Fibroblast of mammary gland (primary cell): Measurements from ENCODE around the gene EIF3I.

Experiments used
- DNase-seq: peaks from one replicate; pipeline ENCODE4 v3.0.0-alpha.2; 2010; ENCODE audit warnings: low read depth
- H3K4me3 ChIP-seq: 2 replicates; pipeline ENCODE4 v1.5.1; 2011; ENCODE audit warnings: low read depth, mild to moderate bottlenecking, low read length, moderate library complexity; ENCODE audit not compliant: control insufficient read depth
- TF ChIP-seq, protein P1 (sequence below): conservative IDR thresholded peaks from 2 replicates; pipeline ENCODE4 v1.5.1; 2011; ENCODE audit warnings: low read depth, low read length, inconsistent platforms; ENCODE audit not compliant: control insufficient read depth, insufficient read depth

The EIF3I gene

DNA sequence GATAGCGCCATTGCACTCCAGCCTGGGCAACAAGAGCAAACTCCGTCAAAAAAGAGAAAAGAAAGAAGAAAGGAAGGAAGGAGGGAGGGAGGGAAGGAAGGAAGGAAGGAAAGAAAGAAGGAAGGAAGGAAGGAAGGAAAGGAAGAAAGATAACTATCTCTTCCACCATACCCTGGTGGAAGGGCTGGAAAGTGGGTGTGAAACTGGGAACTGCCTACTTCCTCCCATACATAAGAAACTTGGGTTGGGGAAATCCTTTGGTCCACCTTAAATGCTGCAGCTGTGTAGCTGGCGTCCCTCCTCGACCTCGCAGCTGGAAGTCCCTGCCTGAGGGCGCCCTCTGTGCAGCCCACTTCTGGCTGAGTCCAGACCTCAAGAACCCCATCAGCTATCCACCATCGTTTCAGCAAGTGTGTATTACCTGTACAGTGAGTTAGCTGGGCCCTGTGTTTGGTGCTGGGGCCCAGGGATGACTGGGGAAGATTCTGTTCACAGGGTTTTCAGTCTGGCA lies 20.2 kb downstream of the EIF3I start:
- H3K4me3 ChIP-seq: no peak overlapping the region
- TF ChIP-seq, protein P1, sequence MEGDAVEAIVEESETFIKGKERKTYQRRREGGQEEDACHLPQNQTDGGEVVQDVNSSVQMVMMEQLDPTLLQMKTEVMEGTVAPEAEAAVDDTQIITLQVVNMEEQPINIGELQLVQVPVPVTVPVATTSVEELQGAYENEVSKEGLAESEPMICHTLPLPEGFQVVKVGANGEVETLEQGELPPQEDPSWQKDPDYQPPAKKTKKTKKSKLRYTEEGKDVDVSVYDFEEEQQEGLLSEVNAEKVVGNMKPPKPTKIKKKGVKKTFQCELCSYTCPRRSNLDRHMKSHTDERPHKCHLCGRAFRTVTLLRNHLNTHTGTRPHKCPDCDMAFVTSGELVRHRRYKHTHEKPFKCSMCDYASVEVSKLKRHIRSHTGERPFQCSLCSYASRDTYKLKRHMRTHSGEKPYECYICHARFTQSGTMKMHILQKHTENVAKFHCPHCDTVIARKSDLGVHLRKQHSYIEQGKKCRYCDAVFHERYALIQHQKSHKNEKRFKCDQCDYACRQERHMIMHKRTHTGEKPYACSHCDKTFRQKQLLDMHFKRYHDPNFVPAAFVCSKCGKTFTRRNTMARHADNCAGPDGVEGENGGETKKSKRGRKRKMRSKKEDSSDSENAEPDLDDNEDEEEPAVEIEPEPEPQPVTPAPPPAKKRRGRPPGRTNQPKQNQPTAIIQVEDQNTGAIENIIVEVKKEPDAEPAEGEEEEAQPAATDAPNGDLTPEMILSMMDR: no peak
- DNase-seq: no peak

DNA sequence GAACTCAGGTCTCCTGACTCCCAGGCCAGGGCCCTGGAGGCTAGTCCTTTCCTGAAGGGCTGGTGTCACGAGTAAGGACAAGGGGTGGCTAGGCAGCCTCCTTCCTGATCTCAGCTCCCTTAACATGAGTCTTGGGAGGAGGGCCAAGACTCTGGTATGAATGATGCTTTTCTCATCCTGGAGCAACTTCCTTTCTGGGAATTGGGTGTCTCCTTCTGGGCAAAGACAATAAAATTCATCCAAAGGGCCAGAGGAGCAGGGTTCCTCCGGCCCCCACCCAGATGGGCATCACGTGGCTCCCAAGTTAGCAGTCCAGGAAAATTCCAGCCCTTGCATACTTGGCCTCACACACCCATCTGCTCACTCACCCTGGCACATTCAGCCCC lies 24.7 kb downstream of the EIF3I start, which contains the start of gene FAM167B:
FAM167B (plus strand) TSS at position 335 of the 386 bp plus-strand sequence. CDS start 200 bp downstream, outside the sequence.
- H3K4me3 ChIP-seq: no peak within 1 kb of the TSS
- TF ChIP-seq, protein P1: no peak
- peak; percentile 82 for DNase-seq

DNA sequence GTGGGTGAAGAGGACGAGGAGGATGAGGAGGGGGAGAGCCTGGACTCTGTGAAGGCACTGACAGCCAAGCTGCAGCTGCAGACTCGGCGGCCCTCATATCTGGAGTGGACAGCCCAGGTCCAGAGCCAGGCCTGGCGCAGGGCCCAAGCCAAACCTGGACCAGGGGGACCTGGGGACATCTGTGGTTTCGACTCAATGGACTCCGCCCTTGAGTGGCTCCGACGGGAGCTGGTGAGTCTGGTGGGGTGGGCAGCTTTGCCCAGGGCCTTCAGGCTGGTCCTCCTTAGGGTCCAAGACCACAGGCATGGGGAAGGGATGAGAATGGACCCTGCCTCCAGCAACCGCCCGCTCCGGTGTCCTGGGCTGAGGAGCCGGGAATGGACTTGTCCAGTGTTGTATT lies 25.2 kb downstream of the EIF3I start:
- TF ChIP-seq, protein P1: no peak
- no peak overlapping the region for H3K4me3 ChIP-seq
- DNase-seq: no peak

DNA sequence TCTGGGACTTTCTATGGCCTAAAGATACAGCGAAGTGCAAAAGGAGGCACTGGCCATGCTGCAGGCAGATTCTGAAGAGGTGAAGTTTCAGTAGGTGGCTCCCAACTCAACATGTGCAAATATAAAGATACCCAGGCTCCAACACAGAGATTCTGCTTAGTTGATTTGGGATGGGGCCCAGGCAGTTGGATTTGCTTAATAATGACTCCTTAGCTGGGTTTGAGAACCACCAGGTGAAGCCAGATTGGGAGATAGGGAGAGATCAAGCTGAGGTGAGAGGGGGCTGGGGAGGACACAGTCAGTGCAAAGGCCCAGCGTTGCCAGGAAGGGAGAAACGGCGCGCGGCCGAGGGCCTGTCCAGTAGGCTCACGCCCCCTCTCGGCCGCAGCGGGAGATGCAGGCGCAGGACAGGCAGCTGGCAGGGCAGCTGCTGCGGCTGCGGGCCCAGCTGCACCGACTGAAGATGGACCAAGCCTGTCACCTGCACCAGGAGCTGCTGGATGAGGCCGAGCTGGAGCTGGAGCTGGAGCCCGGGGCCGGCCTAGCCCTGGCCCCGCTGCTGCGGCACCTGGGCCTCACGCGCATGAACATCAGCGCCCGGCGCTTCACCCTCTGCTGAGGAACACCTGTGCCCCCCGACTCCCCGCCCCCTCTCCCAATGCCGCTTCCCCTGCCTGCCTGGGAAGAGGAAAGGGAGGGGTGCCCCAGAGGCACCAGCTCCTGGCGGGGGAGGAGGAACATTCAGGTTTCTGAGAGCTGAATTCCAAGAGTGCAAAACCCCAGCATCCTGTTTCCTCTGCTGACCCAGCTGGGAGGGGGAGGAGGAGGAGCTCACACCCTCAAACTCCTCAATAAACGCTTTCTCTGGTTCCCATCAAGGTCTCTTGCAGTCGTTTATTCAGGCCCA lies 26.0 kb downstream of the EIF3I start:
- peak; percentile 63 for DNase-seq
- no peak overlapping the region for H3K4me3 ChIP-seq
- TF ChIP-seq, protein P1: peak; percentile 68

DNA sequence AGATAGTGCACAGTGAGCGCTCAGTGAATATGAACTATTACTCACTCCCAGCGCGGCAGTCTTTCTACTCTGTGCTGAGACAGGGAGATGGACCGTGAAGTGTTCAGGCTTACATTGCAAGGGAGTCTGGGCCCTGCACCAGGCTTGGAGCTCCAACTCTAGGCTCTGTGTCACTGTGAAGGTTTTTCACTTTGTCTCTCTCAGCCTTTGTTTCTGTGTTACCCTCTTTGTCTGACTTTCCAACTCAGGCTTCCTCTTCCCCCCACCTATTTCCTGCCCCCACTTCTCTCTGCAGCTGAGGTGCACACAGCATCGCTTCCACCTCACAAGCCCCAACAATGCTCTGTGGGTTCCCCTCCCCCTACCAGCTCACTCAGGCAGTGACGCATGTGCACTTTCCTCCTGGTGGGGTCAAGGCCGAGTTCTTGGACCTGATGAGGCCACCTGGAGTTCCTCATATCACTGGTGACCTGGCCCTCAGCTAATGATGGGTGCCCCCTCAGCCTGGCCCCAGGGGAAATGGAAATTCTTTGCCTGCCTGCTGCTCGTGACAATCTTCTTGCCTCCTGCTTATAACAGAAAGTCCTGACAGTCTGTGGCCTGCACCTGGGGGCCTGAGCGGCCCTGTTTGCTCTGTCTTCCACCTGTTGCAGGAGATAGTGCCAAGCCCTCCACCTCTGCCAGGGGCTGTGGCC lies 27.8 kb downstream of the EIF3I start:
- TF ChIP-seq, protein P1: no peak
- H3K4me3 ChIP-seq: no peak overlapping the region
- no peak for DNase-seq

DNA sequence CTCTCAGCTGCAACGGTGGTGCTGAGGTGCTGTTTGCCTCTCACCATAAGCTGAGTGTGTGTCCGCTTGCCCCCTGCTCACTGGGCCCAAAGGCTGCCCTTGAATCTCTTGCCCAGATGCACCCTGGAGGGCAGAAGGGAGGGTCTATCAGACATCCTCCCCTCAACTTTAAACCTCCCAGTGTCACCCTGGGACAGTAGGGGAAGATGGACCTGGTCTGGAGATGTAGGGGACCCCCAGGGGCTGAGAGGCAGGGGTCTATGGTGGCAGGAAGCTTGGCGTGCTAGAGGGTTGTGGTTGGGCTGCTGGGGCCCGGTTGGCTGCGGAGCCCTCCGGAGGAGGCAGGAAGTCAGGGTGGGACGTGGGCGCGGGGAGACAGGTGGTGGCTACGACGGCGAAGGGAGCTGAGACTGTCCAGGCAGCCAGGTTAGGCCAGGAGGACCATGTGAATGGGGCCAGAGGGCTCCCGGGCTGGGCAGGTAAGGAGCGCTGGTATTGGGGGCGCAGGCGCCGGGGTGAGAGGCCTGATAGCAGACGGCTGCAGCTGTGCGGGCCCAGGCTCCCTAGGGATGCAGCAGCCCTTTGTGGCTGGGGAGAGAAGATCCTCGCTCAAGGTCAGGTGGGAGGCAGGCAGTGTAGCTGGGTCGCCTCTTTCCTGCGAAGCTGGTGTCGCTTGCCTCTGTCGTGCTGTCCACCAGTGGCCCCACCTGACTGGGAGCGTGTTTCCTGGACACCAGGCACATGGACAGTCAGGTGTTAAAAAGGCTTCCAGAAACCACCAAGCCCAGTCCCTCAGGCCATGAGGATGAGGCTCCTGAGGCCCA lies 28.9 kb downstream of the EIF3I start, which contains the start of gene LCK:
LCK (plus strand) TSS at position 373 of the 824 bp plus-strand sequence. CDS start 23,065 bp downstream, outside the sequence.
- no peak for DNase-seq
- no peak within 1 kb of the TSS for H3K4me3 ChIP-seq
- TF ChIP-seq, protein P1: no peak
